Measurements from ENCODE around the gene COL23A1.

The COL23A1 gene

GRCh38 chr5:178551468-178551867, 38.7 kb downstream of the COL23A1 start:
- DNase-seq, result no peak

- DNase-seq, result peak in 1 of 2 experiments; percentile 2
Measured at GRCh38 chr5:178551059-178551458, 39.1 kb downstream of the COL23A1 start.

- no peak for DNase-seq
Measured at GRCh38 chr5:178548746-178549145, 41.4 kb downstream of the COL23A1 start.

GRCh38 chr5:178547753-178548415, 42.3 kb downstream of the COL23A1 start:
- DNase-seq, result no peak

GRCh38 chr5:178547052-178547666, 43.0 kb downstream of the COL23A1 start:
- DNase-seq, result no peak

- no peak for DNase-seq
Measured at GRCh38 chr5:178546675-178547033, 43.5 kb downstream of the COL23A1 start.

GRCh38 chr5:178545941-178546674, 44.1 kb downstream of the COL23A1 start:
- DNase-seq, result no peak

GRCh38 chr5:178545176-178545575, 45.0 kb downstream of the COL23A1 start:
- DNase-seq, result no peak

- DNase-seq, result no peak
Measured at GRCh38 chr5:178544166-178544834, 45.9 kb downstream of the COL23A1 start.

- DNase-seq, result no peak
Measured at GRCh38 chr5:178542455-178542854, 47.7 kb downstream of the COL23A1 start.

- DNase-seq, result no peak
Measured at GRCh38 chr5:178540526-178540925, 49.7 kb downstream of the COL23A1 start.

- no peak for DNase-seq
Measured at GRCh38 chr5:178538741-178539229, 51.4 kb downstream of the COL23A1 start.

- DNase-seq, result no peak
Measured at GRCh38 chr5:178537467-178538371, 52.5 kb downstream of the COL23A1 start.

- no peak for DNase-seq
Measured at GRCh38 chr5:178536541-178537466, 53.4 kb downstream of the COL23A1 start.

- no peak for DNase-seq
Measured at GRCh38 chr5:178535299-178536175, 54.7 kb downstream of the COL23A1 start.

- no peak for DNase-seq
Measured at GRCh38 chr5:178533136-178533535, 57.1 kb downstream of the COL23A1 start.

- no peak for DNase-seq
Measured at GRCh38 chr5:178532666-178533065, 57.5 kb downstream of the COL23A1 start.

GRCh38 chr5:178532236-178532635, 58.0 kb downstream of the COL23A1 start:
- no peak for DNase-seq

GRCh38 chr5:178531786-178532185, 58.4 kb downstream of the COL23A1 start:
- no peak for DNase-seq

- DNase-seq, result no peak
Measured at GRCh38 chr5:178530526-178530925, 59.7 kb downstream of the COL23A1 start.
